GM12801 (cell line): Measurements from ENCODE around the gene IFNK.

Source experiments
- TF ChIP-seq, protein P1 (sequence below): IDR thresholded peaks from one replicate; pipeline ENCODE4 v1.5.1; 2011; ENCODE audit warnings: control low read depth; ENCODE audit not compliant: insufficient read length; ENCODE audit errors: extremely low read depth

IFNK gene

DNA sequence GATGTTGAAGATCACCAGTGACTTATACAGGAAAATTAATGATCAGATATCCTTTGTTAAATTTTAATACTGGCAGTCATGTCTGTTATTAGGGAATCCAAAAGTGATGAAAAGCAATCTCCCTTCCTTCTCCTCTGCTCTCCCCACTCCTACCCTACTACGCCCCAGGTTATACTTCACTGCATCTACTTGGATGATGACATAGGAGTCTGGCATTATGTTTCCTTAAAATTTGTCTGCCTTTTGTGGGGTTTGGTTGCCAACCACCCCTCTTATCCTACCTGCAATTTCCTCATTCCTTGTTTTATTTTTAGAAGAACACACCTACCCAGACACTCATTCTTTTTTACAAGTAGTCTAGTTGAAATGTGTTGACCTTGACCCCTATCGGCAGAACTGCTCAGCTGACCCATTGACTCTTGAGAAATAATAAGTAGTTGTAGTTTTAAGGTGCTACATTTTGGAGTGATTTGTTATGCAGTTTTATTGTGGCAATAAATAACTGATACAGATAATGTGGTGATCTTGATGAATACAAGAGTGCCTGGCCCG, 10.6 kb downstream of the IFNK start:
- TF ChIP-seq, protein P1, sequence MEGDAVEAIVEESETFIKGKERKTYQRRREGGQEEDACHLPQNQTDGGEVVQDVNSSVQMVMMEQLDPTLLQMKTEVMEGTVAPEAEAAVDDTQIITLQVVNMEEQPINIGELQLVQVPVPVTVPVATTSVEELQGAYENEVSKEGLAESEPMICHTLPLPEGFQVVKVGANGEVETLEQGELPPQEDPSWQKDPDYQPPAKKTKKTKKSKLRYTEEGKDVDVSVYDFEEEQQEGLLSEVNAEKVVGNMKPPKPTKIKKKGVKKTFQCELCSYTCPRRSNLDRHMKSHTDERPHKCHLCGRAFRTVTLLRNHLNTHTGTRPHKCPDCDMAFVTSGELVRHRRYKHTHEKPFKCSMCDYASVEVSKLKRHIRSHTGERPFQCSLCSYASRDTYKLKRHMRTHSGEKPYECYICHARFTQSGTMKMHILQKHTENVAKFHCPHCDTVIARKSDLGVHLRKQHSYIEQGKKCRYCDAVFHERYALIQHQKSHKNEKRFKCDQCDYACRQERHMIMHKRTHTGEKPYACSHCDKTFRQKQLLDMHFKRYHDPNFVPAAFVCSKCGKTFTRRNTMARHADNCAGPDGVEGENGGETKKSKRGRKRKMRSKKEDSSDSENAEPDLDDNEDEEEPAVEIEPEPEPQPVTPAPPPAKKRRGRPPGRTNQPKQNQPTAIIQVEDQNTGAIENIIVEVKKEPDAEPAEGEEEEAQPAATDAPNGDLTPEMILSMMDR: no peak

DNA sequence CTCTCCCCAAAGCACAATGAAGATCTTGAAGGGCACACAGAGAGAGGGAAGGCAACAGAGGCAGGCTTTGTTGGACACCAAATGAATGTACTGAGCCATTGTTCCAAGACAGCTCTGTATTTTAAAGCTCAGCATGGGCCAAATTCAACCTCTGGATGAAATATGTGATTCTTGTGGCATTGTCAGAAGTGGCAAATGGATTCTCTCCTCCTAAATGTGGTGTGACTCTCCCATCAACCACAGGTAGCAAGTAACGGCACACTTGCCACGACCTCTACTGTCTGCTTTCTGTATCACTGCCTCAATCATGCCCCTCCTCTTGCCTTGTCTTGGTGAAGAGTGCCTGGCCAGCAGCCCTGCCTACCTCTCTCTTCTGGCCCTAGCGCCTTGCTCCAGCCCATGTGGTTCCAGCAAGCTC, 11.6 kb downstream of the IFNK start:
- TF ChIP-seq, protein P1: no peak

DNA sequence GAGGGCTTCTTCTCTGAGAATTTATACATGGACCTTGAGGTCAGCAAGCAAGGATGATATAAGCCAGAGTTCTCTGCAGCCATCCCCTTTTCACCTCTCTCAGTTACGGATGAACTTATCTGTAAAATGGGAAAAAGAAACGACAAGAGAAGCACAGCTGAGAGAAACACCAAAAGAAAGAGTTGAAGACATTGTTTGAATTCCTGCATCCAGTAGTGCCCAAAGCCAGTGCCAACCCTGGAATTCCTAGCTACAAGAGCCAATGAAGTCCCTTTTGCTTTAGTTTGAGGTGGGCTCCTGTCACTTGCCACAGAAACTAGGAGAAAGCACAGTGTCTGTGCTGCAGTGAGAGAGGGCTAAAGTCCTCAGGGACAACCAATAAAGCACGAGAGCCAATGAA, 12.1 kb downstream of the IFNK start:
- TF ChIP-seq, protein P1: no peak

DNA sequence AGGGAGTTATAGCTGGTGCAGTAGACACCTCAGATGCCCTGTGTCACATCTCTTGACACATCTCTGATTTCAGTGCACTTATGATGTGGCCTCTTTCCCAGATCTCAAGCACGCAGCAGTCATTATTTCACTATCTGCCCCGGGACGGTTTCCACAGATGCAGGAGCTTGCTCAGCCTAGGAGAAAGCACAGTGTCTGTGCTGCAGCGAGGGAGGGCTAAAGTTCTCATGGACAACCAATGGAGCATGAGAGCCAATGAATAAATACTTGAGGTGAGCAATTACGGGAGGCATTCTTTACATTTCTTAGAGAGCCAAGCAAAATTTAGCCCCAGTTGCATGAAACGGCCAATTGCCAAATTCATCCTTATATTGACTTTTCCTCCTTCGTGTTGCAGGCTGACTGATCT, 12.9 kb downstream of the IFNK start:
- TF ChIP-seq, protein P1: no peak

DNA sequence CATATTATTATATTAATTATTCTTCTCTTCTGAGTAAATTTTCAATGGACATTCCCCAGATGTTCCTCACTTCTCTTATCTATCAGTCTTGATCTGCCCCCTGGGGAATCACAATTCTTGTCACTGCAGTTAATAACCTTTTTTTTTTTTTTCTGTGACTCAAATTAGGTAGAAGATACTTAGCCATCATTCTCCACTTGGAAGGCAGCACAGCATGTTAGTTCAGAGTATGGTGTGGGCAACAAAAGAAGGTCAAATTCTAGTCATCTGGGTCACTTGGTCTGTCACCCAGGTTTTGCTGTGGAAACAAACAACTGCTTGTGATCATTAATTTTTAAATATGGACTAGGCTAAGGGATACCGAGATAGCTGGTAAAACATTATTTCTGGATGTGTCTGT, 13.7 kb downstream of the IFNK start:
- TF ChIP-seq, protein P1: no peak

DNA sequence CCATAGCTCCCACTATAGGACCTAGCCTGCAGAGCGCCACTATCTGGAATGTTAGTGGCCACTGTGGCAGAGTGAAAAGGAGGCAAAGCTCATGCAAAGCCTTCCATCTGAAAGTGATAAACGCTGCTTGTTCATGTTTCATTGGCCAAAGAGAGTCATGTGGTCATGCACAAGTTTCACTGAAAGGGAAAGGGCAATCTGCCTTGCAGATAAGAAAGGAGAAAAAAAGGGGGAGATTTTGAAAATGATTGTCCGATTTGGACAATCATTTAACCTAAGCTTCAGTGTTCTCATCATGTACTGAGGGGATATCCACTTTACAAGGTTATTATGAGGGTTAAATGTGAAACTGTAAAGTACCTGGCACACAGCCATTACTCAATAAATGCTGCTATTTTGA, 14.6 kb downstream of the IFNK start:
- TF ChIP-seq, protein P1: no peak

DNA sequence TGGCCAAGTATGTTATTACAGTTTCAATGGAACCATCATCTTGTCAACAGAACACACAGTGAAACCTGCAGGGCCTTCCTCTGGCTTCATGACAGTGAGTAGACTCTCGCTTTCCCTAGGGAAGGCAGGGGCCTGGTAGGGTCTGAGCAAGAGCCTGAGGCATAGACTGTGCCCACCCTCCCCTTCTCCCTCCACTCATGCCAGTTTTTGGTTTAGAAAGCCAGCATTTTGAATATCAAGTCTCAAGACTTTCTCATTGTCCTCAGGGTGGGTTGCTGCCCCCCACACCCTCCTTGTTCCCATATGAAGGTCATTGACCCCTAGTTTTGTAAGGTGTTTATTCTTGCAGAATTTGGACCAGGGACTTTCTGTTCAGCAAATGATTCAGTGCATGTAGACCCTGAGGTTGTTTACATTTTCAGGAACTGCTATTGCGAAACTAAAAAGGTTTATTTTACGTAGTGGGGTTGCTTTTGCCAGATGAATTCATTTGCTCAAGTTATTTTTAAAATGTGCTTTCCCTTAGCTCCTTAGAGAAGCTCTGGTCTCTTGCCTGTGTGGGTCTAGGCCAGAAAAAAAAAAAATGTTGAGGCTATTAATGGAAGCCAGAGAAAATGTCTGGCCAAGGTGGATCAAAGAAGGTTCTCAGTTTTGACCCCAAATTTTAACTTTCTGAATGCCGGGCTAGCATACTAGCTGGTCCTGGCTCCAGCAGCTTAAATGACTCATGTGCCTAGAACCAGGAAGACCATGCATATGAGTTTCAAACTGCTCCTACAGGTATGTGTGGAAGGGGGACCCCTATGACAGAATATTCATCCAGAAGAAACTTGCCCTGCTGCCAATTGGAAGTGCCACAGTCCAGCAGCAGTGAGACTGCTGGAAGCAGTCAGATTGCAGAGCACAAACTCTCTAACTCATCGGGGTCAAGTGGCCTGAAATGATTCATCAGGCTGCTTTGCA, 15.7 kb downstream of the IFNK start:
- TF ChIP-seq, protein P1: no peak
